CD4-positive, alpha-beta T cell (primary cell): ENCODE measurements around the gene ITGA2. TPM values are rescaled to one million over a fixed set of nuclear protein-coding genes. Genes with fewer than 3 reads are reported as not detected.
A peak's percentile ranks its signal among the peaks of the same experiment; 100 is the strongest.

Source experiments
- ATAC-seq: fragments of 200-7000 bp; cut with Tn5 transposase; one replicate; pipeline ENCODE4 v1.10.0; 2022; ENCODE audit warnings: mild to moderate bottlenecking; ENCODE audit not compliant: poor library complexity
- CTCF ChIA-PET: fragments of 350-600 bp; sonication (Branson Sonifier 250); formaldehyde crosslinking; loops from one replicate; lab custom pipeline; 2021; ENCODE audit warnings: antibody characterized with exemption, inconsistent platforms; lab: Charles Lee
- POLR2A ChIA-PET: fragments of 350-600 bp; sonication (Branson Sonifier 250); formaldehyde crosslinking; loops from one replicate; lab custom pipeline; 2021; ENCODE audit warnings: antibody characterized with exemption, inconsistent platforms; lab: Charles Lee
- DNase-seq, 14 experiments: peaks; one replicate each; pipeline ENCODE4 v3.0.0-alpha.2; 2013 to 2020; ENCODE audit warnings: mixed read lengths in 2 of 14
- H3K27ac ChIP-seq, 2 donors: one replicate each; pipeline versions ENCODE4 v1.5.1 to v1.7.0; 2013; ENCODE audit warnings: low read length in 2 of 2, low read depth in 1 of 2, mild to moderate bottlenecking in 1 of 2
- H3K27me3 ChIP-seq, 2 experiments: 1 replicate in 1 of 2; 2 replicates in 1 of 2; pipeline versions ENCODE4 v1.6.1 to v1.7.0; 2013; ENCODE audit warnings: low read length in 2 of 2, control low read depth in 1 of 2, mild to moderate bottlenecking in 1 of 2, moderate library complexity in 1 of 2; ENCODE audit not compliant: insufficient read depth in 2 of 2, control insufficient read depth in 1 of 2
- H3K36me3 ChIP-seq: one replicate; pipeline ENCODE4 v1.6.1; 2013; ENCODE audit warnings: low read length, control low read depth; ENCODE audit not compliant: insufficient read depth
- H3K4me1 ChIP-seq: one replicate; pipeline ENCODE4 v1.6.1; 2013; ENCODE audit warnings: low read length, control low read depth; ENCODE audit not compliant: insufficient read depth
- H3K4me3 ChIP-seq: one replicate; pipeline ENCODE4 v1.5.1; 2013; ENCODE audit warnings: mild to moderate bottlenecking, low read length, moderate library complexity
- H3K9me3 ChIP-seq, 2 experiments: 1 replicate in 1 of 2; 2 replicates in 1 of 2; pipeline versions ENCODE4 v1.6.1 to v1.7.0; 2013; ENCODE audit warnings: low read length in 2 of 2, mild to moderate bottlenecking in 2 of 2, control low read depth in 1 of 2, moderate library complexity in 1 of 2; ENCODE audit not compliant: control insufficient read depth in 1 of 2, insufficient read depth in 1 of 2
- H3K27ac Mint-ChIP-seq: one replicate; pipeline ENCODE4 v1.8.0; 2020; ENCODE audit warnings: mixed read lengths
- H3K27me3 Mint-ChIP-seq: one replicate; pipeline ENCODE4 v1.8.0; 2021; ENCODE audit warnings: mixed read lengths
- H3K36me3 Mint-ChIP-seq: one replicate; pipeline ENCODE4 v1.8.0; 2021; ENCODE audit warnings: low read depth, mixed read lengths
- H3K4me1 Mint-ChIP-seq: one replicate; pipeline ENCODE4 v1.8.0; 2021; ENCODE audit warnings: low read depth, mixed read lengths
- H3K4me3 Mint-ChIP-seq: one replicate; pipeline ENCODE4 v1.8.0; 2020; ENCODE audit warnings: mild to moderate bottlenecking, mixed read lengths
- H3K9me3 Mint-ChIP-seq: one replicate; pipeline ENCODE4 v1.8.0; 2020; ENCODE audit warnings: mixed read lengths
- intact Hi-C, 2 experiments: fragments of 100-400 bp; cut with DNase I in 1 of 2; cut with micrococcal nuclease in 1 of 2; formaldehyde crosslinking; loops; one replicate each; pipeline versions ENCODE4 v1.15.1 to v1.9.0; 2023 to 2025; cut with DNase I, micrococcal nuclease
- total RNA-seq, 174 experiments: library from RNA in 2 of 174; stranded (reverse) in 2 of 174; gene quantifications; one replicate each; pipeline ENCODE4 v1.2.3 and lab custom pipeline; 2021 to 2026
- TF ChIP-seq, protein P1 (sequence below): fragments of 200-600 bp; IDR thresholded peaks from one replicate; pipeline ENCODE4 v1.8.0; 2022; ENCODE audit warnings: antibody characterized with exemption, mild to moderate bottlenecking

The ITGA2 gene
- total RNA-seq, 2 experiments from 2014 or later = 0.03 to 0.11 TPM

DNA sequence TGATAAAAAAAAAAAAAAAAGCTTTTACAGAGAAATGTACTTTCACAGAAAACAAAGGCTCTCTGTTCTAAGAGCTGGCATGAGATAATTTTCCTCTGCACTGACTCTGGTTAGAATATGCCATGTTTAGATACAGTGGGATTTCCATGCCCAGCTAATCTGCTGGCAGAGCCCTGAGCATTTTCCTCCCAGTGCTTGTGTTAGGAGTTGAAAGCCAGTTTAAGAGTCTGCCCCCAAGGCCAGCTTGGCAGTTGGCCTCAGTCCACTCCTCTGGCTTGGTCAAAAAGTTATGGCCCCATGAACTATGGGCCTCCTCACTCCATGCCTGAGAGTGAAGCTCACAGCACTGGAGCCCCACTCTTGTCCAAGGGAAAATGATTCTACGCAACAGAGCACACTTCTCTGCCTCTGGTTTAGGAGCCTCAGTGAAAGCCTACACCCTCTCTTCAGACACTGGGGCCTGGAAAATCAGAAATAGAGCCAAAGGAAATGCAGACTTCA is 98.5 kb downstream of the ITGA2 start:
- Histone ChIP-seq H3K4me3 (no peak overlapping the region), H3K4me1 (peaks cover 7% of the 10 kb centered on the region), H3K9me3 (no peaks in the 10 kb centered on the region), H3K36me3 (no peaks in the 10 kb centered on the region), H3K27ac (no peak overlapping the region), H3K27me3 (no peaks in the 10 kb centered on the region)
- TF ChIP-seq, protein P1, sequence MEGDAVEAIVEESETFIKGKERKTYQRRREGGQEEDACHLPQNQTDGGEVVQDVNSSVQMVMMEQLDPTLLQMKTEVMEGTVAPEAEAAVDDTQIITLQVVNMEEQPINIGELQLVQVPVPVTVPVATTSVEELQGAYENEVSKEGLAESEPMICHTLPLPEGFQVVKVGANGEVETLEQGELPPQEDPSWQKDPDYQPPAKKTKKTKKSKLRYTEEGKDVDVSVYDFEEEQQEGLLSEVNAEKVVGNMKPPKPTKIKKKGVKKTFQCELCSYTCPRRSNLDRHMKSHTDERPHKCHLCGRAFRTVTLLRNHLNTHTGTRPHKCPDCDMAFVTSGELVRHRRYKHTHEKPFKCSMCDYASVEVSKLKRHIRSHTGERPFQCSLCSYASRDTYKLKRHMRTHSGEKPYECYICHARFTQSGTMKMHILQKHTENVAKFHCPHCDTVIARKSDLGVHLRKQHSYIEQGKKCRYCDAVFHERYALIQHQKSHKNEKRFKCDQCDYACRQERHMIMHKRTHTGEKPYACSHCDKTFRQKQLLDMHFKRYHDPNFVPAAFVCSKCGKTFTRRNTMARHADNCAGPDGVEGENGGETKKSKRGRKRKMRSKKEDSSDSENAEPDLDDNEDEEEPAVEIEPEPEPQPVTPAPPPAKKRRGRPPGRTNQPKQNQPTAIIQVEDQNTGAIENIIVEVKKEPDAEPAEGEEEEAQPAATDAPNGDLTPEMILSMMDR = no peak
- DNase-seq = no peak
- no peak for ATAC-seq
- Mint-ChIP-seq H3K4me1 (peaks cover 38% of the 10 kb centered on the region), H3K27ac (no peak overlapping the region), H3K9me3 (no peaks in the 10 kb centered on the region), H3K4me3 (no peak overlapping the region), H3K27me3 (no peaks in the 10 kb centered on the region), H3K36me3 (no peaks in the 10 kb centered on the region)
- intact Hi-C loops = loop anchor here in 1 of 2 experiments (5.0 kb wide), 1 partner anchor 50 kb away; no protein-coding TSS in a partner anchor
- ChIA-PET CTCF (no interaction called here), POLR2A (interaction anchor here (1.2 to 1.3 kb wide), 2 partner anchors 18 to 139 kb away, joined by 3 read pairs; no protein-coding TSS in a partner anchor)

DNA sequence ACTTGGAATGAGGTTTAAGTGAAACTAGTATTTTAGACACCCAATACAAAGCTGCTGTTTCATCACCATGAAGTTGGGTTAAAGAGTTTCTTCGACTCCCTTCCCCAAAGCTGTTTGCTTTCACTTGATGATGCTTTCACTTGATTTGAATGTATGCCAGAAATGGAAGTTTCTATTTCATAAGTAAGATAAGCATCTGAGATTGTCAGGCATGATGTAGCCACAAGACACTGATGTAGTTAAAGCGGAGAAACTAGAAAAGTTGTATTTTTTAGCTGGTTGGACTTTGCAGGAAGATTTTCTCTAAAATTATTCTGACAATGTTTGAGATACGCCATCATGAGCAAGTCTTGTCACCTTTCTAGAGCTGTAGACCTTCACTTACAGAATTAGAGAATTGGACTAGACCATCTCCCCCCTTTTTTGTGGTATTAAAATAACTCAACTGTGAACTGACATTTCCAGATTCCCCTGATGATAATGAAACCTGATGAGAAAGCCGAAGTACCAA is 100.4 kb downstream of the ITGA2 start:
- Mint-ChIP-seq H3K4me3 (peak overlapping the region; percentile 5), H3K4me1 (peaks cover 21% of the 10 kb centered on the region), H3K27me3 (no peaks in the 10 kb centered on the region), H3K27ac (peak overlapping the region; percentile 4), H3K9me3 (no peaks in the 10 kb centered on the region), H3K36me3 (no peaks in the 10 kb centered on the region)
- peak in 3 of 14 experiments; percentile 37 to 59 (median 49) for DNase-seq
- no peaks in the 10 kb centered on the region for H3K9me3 ChIP-seq
- no peaks in the 10 kb centered on the region for H3K27me3 ChIP-seq
- peaks cover 5% of the 10 kb centered on the region for H3K4me1 ChIP-seq
- POLR2A ChIA-PET = interaction anchor here (0.7 to 2.0 kb wide), 8 partner anchors 18 to 365 kb away, joined by 3 to 7 read pairs (median 3); partner anchors contain the start of gene MOCS2
- CTCF ChIA-PET = interaction anchor here (0.9 to 1.6 kb wide), 3 partner anchors 141 to 174 kb away, joined by 3 to 5 read pairs (median 3); no protein-coding TSS in a partner anchor
- intact Hi-C loops = loop anchor here in 1 of 2 experiments (5.0 kb wide), 1 partner anchor 52 kb away; no protein-coding TSS in a partner anchor
- TF ChIP-seq, protein P1 = no peak
- ATAC-seq = peak; percentile 88
- no peak overlapping the region for H3K27ac ChIP-seq
- no peaks in the 10 kb centered on the region for H3K36me3 ChIP-seq
- no peak overlapping the region for H3K4me3 ChIP-seq

DNA sequence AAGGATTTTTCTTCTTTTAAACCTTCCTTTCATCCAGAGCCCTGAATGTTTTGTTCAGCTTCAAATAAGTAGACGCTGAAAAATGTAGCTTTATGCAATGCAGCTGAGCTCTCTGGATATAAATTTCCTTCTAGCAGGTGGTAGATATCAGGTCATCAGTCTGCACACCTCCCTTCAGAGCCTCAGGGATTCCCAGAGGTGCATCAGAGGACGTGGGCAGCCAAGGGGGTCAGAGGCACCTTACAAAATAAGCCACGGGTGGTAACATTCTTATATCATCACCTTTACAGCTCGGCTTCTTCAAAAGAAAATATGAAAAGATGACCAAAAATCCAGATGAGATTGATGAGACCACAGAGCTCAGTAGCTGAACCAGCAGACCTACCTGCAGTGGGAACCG is 101.1 kb downstream of the ITGA2 start:
- DNase-seq (no peak), ATAC-seq (no peak)
- Histone ChIP-seq H3K4me1 (peaks cover 3% of the 10 kb centered on the region), H3K27me3 (no peaks in the 10 kb centered on the region), H3K9me3 (no peaks in the 10 kb centered on the region), H3K36me3 (no peaks in the 10 kb centered on the region), H3K27ac (no peak overlapping the region), H3K4me3 (no peak overlapping the region)
- no peak overlapping the region for H3K4me3 Mint-ChIP-seq
- TF ChIP-seq, protein P1 = no peak
- ChIA-PET POLR2A (interaction anchor here (0.7 to 2.0 kb wide), 5 partner anchors 17 to 84 kb away, joined by 3 to 6 read pairs (median 3); no protein-coding TSS in a partner anchor), CTCF (interaction anchor here (0.9 to 1.6 kb wide), 2 partner anchors 141 to 175 kb away, joined by 3 read pairs; no protein-coding TSS in a partner anchor)
- no peaks in the 10 kb centered on the region for H3K36me3 Mint-ChIP-seq
- no peaks in the 10 kb centered on the region for H3K9me3 Mint-ChIP-seq
- no peaks in the 10 kb centered on the region for H3K27me3 Mint-ChIP-seq
- intact Hi-C loops = loop anchor here in 1 of 2 experiments (5.0 kb wide), 1 partner anchor 303 kb away; the partner anchor contains the start of genes ITGA1 and PELO
- peaks cover 14% of the 10 kb centered on the region for H3K4me1 Mint-ChIP-seq
- H3K27ac Mint-ChIP-seq = no peak overlapping the region
